Gastrocnemius medialis (tissue), 4 donors: ENCODE results near the gene XPOT. TPM values are rescaled to one million over a fixed set of nuclear protein-coding genes. Genes with fewer than 3 reads are reported as not detected.

ENCODE experiments used
- ATAC-seq, 2 donors: fragments of 150-250 bp; one replicate each; pipeline ENCODE4 v1.9.1; 2016
- DNase-seq, 2 donors: peaks; one replicate each; pipeline ENCODE4 v3.0.0-alpha.2; 2019
- H3K27ac ChIP-seq, 4 donors: fragments of 200-600 bp; sonication (generic); 1 replicate in 1 of 4; 2 replicates in 3 of 4; pipeline ENCODE4 v1.5.1; 2016 to 2018; ENCODE audit warnings: mild to moderate bottlenecking in 2 of 4, moderate library complexity in 1 of 4
- H3K27me3 ChIP-seq, 3 donors: fragments of 200-600 bp; sonication (generic) in 2 of 3; 1 replicate in 1 of 3; 2 replicates in 2 of 3; pipeline versions ENCODE4 v1.5.1 to v1.6.0; 2016 to 2019; ENCODE audit warnings: mild to moderate bottlenecking in 1 of 3, moderate library complexity in 1 of 3
- H3K36me3 ChIP-seq, 2 donors: fragments of 200-600 bp; sonication (generic) in 1 of 2; one replicate each; pipeline ENCODE4 v1.5.1; 2017 to 2018
- H3K4me1 ChIP-seq, 2 donors: fragments of 200-600 bp; sonication (generic) in 1 of 2; one replicate each; pipeline ENCODE4 v1.5.1; 2016 to 2017; ENCODE audit warnings: mild to moderate bottlenecking in 2 of 2
- H3K4me3 ChIP-seq, 4 donors: fragments of 200-600 bp; sonication (generic) in 3 of 4; 1 replicate in 1 of 4; 2 replicates in 3 of 4; pipeline ENCODE4 v1.5.1; 2016 to 2019; ENCODE audit warnings: mild to moderate bottlenecking in 2 of 4
- H3K9me3 ChIP-seq, 3 donors: fragments of 200-600 bp; sonication (generic) in 2 of 3; 1 replicate in 1 of 3; 2 replicates in 2 of 3; pipeline ENCODE4 v1.5.1; 2016 to 2019
- CTCF ChIP-seq, 5 experiments: fragments of 450-650 bp in 3 of 5; fragments of 200-600 bp in 2 of 5; sonication (generic) in 2 of 5; IDR thresholded peaks in 4 of 5; conservative IDR thresholded peaks in 1 of 5; 1 replicate in 4 of 5; 2 replicates in 1 of 5; pipeline ENCODE4 v1.5.1; 2016 to 2019; ENCODE audit warnings: antibody characterized with exemption in 5 of 5, mild to moderate bottlenecking in 3 of 5, moderate library complexity in 3 of 5
- POLR2A ChIP-seq, 2 donors: fragments of 450-650 bp; IDR thresholded peaks; one replicate each; pipeline ENCODE4 v1.6.1; 2017; ENCODE audit warnings: antibody characterized with exemption in 2 of 2, mild to moderate bottlenecking in 2 of 2, moderate library complexity in 2 of 2
- in situ Hi-C, 4 donors: fragments of 200-750 bp; cut with MboI; loops; one replicate each; pipeline versions ENCODE4 v1.15.0 to v1.8.0; 2017; ENCODE audit warnings: low sequenced_read_pairs in 4 of 4
- intact Hi-C: fragments of 100-400 bp; cut with DNase I; formaldehyde crosslinking; loops from one replicate; pipeline ENCODE4 v1.15.1; 2023; ENCODE audit warnings: low total_unique reads
- total RNA-seq, 4 donors: library from RNA; depleted of rRNA; stranded (reverse); fragments of >200 nt; gene quantifications; one replicate each; pipeline versions ENCODE4 v1.1.0 to v1.2.3, GENCODE V29; 2016

XPOT gene
- total RNA-seq, 4 donors from 2014 or later = 21.1 to 27.1 (median 25.1) TPM

- ATAC-seq (no peak), DNase-seq (no peak)
- Histone ChIP-seq H3K4me3 (no peak overlapping the region), H3K36me3 (peaks cover 0 to 38% of the 10 kb centered on the region in 2 donors), H3K9me3 (no peaks in the 10 kb centered on the region), H3K4me1 (peaks cover 12 to 16% of the 10 kb centered on the region in 2 donors), H3K27ac (no peak overlapping the region), H3K27me3 (no peaks in the 10 kb centered on the region)
- intact Hi-C loops (no loop called here), in situ Hi-C loops (no loop called here)
- TF ChIP-seq POLR2A (IDR thresholded peaks at IDR 0.05) (no peak), CTCF (IDR thresholded peaks at IDR 0.05 in 4 of 5, conservative IDR thresholded peaks at IDR 0.05 in 1 of 5) (no peak)
Observed at GRCh38 chr12:64456119-64456518, 51.9 kb downstream of the XPOT start.

- Histone ChIP-seq H3K4me3 (no peak overlapping the region), H3K27me3 (no peaks in the 10 kb centered on the region), H3K36me3 (peaks cover 0 to 47% of the 10 kb centered on the region in 2 donors), H3K4me1 (peaks cover 7 to 12% of the 10 kb centered on the region in 2 donors), H3K27ac (peak overlapping the region in 1 of 4 donors; percentile 8), H3K9me3 (no peaks in the 10 kb centered on the region)
- TF ChIP-seq CTCF (IDR thresholded peaks at IDR 0.05 in 4 of 5, conservative IDR thresholded peaks at IDR 0.05 in 1 of 5) (no peak), POLR2A (IDR thresholded peaks at IDR 0.05) (no peak)
- ATAC-seq = no peak
- in situ Hi-C loops (no loop called here), intact Hi-C loops (no loop called here)
- DNase-seq = no peak
Observed at GRCh38 chr12:64457032-64457431, 52.8 kb downstream of the XPOT start.

GRCh38 chr12:64457466-64457865 is 53.3 kb downstream of the XPOT start:
- Histone ChIP-seq H3K4me3 (no peak overlapping the region), H3K9me3 (no peaks in the 10 kb centered on the region), H3K27ac (peak overlapping the region in 1 of 4 donors; percentile 8), H3K36me3 (peaks cover 0 to 48% of the 10 kb centered on the region in 2 donors), H3K27me3 (no peaks in the 10 kb centered on the region), H3K4me1 (peaks cover 7 to 12% of the 10 kb centered on the region in 2 donors)
- in situ Hi-C loops (no loop called here), intact Hi-C loops (no loop called here)
- no peak for TF ChIP-seq CTCF (IDR thresholded peaks at IDR 0.05 in 4 of 5, conservative IDR thresholded peaks at IDR 0.05 in 1 of 5)
- TF ChIP-seq POLR2A (IDR thresholded peaks at IDR 0.05) = no peak
- ATAC-seq (no peak), DNase-seq (no peak)

GRCh38 chr12:64457923-64458322 is 53.7 kb downstream of the XPOT start:
- Histone ChIP-seq H3K9me3 (no peaks in the 10 kb centered on the region), H3K27me3 (no peaks in the 10 kb centered on the region), H3K4me1 (peaks cover 7 to 12% of the 10 kb centered on the region in 2 donors), H3K27ac (no peak overlapping the region), H3K36me3 (peaks cover 0 to 48% of the 10 kb centered on the region in 2 donors), H3K4me3 (no peak overlapping the region)
- DNase-seq (no peak), ATAC-seq (no peak)
- TF ChIP-seq POLR2A (IDR thresholded peaks at IDR 0.05) (no peak), CTCF (IDR thresholded peaks at IDR 0.05 in 4 of 5, conservative IDR thresholded peaks at IDR 0.05 in 1 of 5) (no peak)
- intact Hi-C loops = no loop called here
- in situ Hi-C loops = no loop called here

- DNase-seq = no peak
- peak in 1 of 2 donors; percentile 18 for ATAC-seq
- no peak for TF ChIP-seq CTCF (IDR thresholded peaks at IDR 0.05 in 4 of 5, conservative IDR thresholded peaks at IDR 0.05 in 1 of 5)
- TF ChIP-seq POLR2A (IDR thresholded peaks at IDR 0.05) = no peak
- H3K36me3 ChIP-seq = peaks cover 0 to 58% of the 10 kb centered on the region in 2 donors
- peaks cover 0 to 7% of the 10 kb centered on the region in 2 donors for H3K4me1 ChIP-seq
- in situ Hi-C loops = no loop called here
- intact Hi-C loops = no loop called here
- no peaks in the 10 kb centered on the region for H3K27me3 ChIP-seq
- H3K9me3 ChIP-seq = no peaks in the 10 kb centered on the region
- H3K4me3 ChIP-seq = peak overlapping the region in 3 of 4 donors; percentile 10 to 32 (median 14)
- H3K27ac ChIP-seq = peak overlapping the region in 3 of 4 donors; percentile 6 to 56 (median 54)
Observed at GRCh38 chr12:64459394-64459891, 55.3 kb downstream of the XPOT start.
